Measurements from ENCODE around the gene CHAF1A.

- TF ChIP-seq CTCF (conservative IDR thresholded peaks at IDR 0.05 in 1 of 2, IDR thresholded peaks at IDR 0.05 in 1 of 2; ENCODE audit: low read depth in 1 of 2, low read length in 2 of 2) (no peak), EZH2 (IDR thresholded peaks at IDR 0.05; ENCODE audit: low read length, missing control alignments) (no peak)
Measured at GRCh38 chr19:4471403-4472173, 69.1 kb downstream of the CHAF1A start.
